SJSA1 (cell line): ENCODE results near the gene HK2. TPM values are rescaled to one million over a fixed set of nuclear protein-coding genes. Genes with fewer than 3 reads are reported as not detected.

Experiments used
- DNase-seq, 2 experiments: peaks; one replicate each; pipeline ENCODE4 v3.0.0-alpha.2; 2015 to 2020; ENCODE audit warnings: low spot score in 2 of 2, low read depth in 1 of 2
- H3K27ac ChIP-seq: fragments of 250-450 bp; sonication (Bioruptor Pico); 2 replicates; pipeline ENCODE4 v1.5.1; 2020; ENCODE audit warnings: mild to moderate bottlenecking, moderate library complexity
- H3K27me3 ChIP-seq: fragments of 250-450 bp; sonication (Bioruptor Pico); replicated peaks from 2 replicates; pipeline ENCODE4 v1.5.1; 2020; ENCODE audit warnings: mild to moderate bottlenecking, moderate library complexity
- H3K36me3 ChIP-seq: fragments of 250-450 bp; sonication (Bioruptor Pico); 2 replicates; pipeline ENCODE4 v1.5.1; 2020; ENCODE audit warnings: mild to moderate bottlenecking
- H3K4me1 ChIP-seq: fragments of 250-450 bp; sonication (Bioruptor Pico); replicated peaks from 2 replicates; pipeline ENCODE4 v1.6.1; 2021; ENCODE audit warnings: mild to moderate bottlenecking
- H3K4me3 ChIP-seq: fragments of 250-450 bp; sonication (Bioruptor Pico); 2 replicates; pipeline ENCODE4 v1.5.1; 2020; ENCODE audit warnings: mild to moderate bottlenecking
- H3K9me3 ChIP-seq: fragments of 250-450 bp; sonication (Bioruptor Pico); replicated peaks from 2 replicates; pipeline ENCODE4 v1.5.1; 2020; ENCODE audit warnings: mild to moderate bottlenecking
- total RNA-seq: library from RNA; depleted of rRNA; stranded (reverse); fragments of >200 nt; shearing (Covaris generic); gene quantifications from 2 replicates; pipeline ENCODE4 v1.2.3, GENCODE V29; 2014

The HK2 gene
- total RNA-seq, 1 experiment from 2014 or later, result 7.1 TPM

DNA sequence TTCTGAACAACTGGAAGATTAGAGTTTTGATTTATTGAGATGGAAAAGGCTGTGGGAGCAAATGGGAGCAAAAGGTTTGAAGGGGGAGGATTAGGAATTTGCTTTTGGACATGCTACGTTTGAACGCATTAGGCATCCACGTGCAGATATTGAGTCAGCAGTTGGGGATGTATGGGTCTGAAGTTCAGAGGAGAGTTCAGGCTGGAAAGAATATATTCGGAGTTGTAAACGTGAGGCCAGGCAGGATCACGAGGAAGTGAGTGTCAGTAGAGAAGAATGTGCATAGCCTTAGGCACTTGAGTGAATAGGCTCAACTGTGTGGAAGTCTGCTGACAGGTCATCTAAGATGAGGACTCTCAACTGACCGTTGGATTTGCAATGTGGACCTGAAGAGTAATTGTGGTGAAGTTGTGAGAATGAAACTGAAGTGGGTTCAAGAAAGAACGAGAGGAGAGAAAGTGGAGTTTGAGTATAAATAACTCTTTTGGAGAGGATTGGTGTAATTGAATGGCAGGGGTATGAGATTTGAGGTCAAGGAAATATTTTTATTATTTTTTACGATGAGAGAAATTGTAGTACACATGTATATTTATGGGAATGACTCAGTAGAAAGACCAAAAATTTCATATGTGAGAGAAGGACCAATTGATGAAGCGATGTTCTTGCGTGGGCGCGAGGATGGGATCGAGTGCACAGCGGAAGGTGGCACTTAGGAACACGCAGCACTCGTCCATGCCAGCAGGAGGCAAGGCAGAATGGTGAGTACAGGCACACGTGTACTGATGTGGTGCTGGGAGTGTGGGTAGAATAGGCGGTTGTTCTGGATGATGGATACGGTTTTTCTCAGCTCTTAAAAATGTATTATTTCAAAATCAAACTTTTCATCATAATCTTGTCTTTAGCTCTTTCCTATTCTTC is 84.0 kb downstream of the HK2 start:
- H3K27ac ChIP-seq, result peak overlapping the region; percentile 41
- no peaks in the 10 kb centered on the region for H3K36me3 ChIP-seq
- no peak overlapping the region for H3K4me3 ChIP-seq
- H3K27me3 ChIP-seq, result no peaks in the 10 kb centered on the region
- H3K9me3 ChIP-seq, result no peaks in the 10 kb centered on the region
- peaks cover 26% of the 10 kb centered on the region for H3K4me1 ChIP-seq
- DNase-seq, result peak; percentile 52 to 54

DNA sequence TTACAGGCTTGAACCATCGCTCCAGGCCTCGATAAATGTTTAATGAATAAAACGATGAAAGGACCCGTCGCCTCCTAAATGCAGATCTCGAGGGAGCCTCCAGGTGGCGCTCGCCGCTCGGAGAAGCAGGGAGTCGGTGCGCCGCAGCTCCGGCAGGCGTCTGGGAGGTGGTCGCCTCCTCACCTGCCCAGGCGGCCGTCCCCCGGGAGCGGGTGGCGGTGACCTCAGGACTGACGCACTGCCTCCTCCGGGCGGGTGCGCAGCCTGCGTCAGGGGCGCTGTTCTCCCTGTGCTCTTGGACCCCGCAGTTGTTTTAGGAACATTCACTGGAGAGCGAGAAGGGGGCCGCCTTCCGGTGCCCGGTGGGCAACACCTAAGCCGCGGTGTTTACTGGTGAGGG is 85.9 kb downstream of the HK2 start:
- peak overlapping the region; percentile 19 for H3K4me3 ChIP-seq
- peaks cover 26% of the 10 kb centered on the region for H3K4me1 ChIP-seq
- no peaks in the 10 kb centered on the region for H3K27me3 ChIP-seq
- H3K9me3 ChIP-seq, result no peaks in the 10 kb centered on the region
- H3K27ac ChIP-seq, result no peak overlapping the region
- peak; percentile 37 to 62 for DNase-seq
- no peaks in the 10 kb centered on the region for H3K36me3 ChIP-seq

DNA sequence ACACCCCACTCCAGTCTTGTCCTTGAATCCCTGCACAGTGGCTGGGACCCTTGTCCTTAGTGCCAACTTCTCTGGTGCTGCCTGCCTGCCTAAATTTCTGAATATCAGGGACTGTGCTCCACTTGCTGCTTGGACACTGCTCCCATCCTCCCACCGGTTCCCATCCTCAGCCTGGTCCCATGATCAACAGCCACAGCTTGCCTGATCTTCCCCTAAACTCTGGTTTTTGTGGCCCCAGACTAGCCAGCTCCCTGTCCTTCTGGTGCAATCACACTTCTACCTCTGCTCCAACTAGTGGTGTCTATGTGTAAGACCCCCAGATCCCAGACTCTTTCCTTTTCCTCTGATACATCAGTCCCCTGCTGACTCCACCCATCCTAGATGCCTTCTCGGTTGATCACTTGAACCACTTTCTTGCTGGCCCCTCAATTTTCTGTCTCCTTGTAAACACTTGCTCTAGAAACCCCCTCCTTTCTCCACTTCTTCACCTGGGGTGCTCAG is 87.4 kb downstream of the HK2 start:
- Histone ChIP-seq H3K4me3 (no peak overlapping the region), H3K4me1 (peaks cover 23% of the 10 kb centered on the region), H3K36me3 (no peaks in the 10 kb centered on the region), H3K27ac (no peak overlapping the region), H3K9me3 (no peaks in the 10 kb centered on the region), H3K27me3 (no peaks in the 10 kb centered on the region)
- no peak for DNase-seq

DNA sequence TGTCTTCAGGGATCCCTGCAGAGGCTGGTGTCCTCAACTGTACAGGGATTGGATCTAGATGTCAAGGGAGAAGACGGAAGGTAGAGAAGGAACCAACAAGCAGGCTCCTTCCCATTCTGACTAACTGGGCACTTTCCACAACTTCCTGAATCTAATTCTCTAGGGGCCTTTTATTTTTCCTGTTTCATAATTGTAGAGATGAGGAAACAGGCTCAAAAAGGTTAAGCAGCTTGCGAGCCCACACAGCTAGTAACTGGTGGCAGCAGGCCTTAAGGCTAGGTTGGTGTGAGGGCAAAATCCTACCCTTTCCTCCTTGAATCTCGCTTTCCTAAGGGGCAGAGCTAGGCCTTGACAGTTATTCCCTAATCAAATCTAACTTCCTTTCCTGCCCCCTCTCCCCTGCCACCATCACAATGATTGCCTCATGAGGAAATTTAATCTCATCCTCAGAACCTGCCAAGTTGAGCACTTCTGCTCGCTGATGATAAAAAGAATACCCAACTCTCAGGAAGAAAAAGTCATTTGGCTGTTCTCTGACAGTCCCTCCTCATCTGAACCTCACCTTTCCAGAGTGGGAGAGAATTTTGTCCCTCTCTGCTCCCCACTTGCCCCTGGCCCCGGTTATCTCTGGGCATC is 88.8 kb downstream of the HK2 start:
- Histone ChIP-seq H3K27ac (no peak overlapping the region), H3K36me3 (no peaks in the 10 kb centered on the region), H3K27me3 (no peaks in the 10 kb centered on the region), H3K9me3 (no peaks in the 10 kb centered on the region), H3K4me3 (no peak overlapping the region), H3K4me1 (peaks cover 16% of the 10 kb centered on the region)
- no peak for DNase-seq

DNA sequence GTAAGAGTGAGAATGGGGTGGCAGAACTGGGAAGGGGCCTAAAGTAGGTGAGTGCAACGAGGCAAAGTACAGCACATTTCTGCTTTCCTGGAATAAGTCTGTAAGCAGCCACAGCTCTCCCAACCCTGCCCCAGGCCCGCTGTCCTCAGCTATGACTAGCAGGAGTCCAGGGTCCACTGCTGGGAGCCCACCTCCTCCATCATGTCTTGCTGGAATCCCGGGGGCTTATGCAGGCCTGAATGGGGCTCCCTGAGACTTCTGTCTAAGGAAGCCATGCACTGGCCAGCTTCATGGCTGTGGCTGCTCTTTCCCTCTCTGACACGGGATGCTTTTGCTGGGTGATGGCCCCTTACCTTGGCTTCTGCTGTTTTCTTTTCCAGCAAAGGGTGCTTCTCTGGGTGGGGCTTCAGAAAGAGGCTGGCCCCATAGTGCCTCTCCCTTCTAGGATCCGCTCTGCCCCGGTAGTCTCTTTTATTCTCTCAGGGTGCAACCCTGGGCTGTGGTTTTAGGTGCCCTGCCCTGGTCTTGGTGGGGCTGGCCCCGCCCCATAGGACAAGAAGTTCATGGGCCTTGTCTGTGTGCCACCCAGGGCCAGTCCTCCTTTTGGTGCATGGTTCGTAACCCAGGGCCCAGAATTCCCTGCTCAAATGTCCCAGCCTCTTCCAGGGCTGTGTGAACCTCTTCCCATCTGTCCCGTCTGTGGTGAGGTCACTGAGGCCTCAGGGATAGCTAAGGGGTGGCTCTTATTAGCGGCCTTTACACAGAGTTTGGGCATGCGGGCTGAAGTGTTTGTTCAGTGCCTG is 90.7 kb downstream of the HK2 start:
- Histone ChIP-seq H3K4me1 (peaks cover 8% of the 10 kb centered on the region), H3K4me3 (no peak overlapping the region), H3K27ac (no peak overlapping the region), H3K9me3 (no peaks in the 10 kb centered on the region), H3K36me3 (no peaks in the 10 kb centered on the region), H3K27me3 (no peaks in the 10 kb centered on the region)
- DNase-seq, result no peak

DNA sequence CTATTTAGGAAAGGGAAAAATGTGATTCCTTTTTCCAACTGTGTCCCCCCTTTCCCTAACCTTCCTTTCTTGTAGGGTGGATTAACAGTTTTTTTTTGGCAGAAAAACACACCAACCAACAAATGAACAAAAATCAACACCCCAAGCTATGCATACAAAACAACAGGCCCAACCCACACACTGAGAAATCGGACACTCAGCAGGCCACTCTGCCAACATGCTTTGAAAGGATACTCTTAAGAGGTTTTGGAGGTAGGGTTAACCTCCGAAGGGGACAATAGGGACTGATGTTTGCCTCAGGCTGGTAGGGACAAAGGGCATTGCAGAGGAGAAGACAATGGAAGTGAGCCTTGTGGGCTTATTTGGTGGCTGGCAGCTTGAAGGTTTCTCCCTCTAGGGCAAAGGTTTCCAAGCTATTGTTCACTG is 91.4 kb downstream of the HK2 start:
- Histone ChIP-seq H3K4me3 (no peak overlapping the region), H3K27ac (no peak overlapping the region), H3K27me3 (no peaks in the 10 kb centered on the region), H3K4me1 (peaks cover 5% of the 10 kb centered on the region; the same call in 1 of the 2 replicates), H3K9me3 (no peaks in the 10 kb centered on the region), H3K36me3 (no peaks in the 10 kb centered on the region)
- no peak for DNase-seq

DNA sequence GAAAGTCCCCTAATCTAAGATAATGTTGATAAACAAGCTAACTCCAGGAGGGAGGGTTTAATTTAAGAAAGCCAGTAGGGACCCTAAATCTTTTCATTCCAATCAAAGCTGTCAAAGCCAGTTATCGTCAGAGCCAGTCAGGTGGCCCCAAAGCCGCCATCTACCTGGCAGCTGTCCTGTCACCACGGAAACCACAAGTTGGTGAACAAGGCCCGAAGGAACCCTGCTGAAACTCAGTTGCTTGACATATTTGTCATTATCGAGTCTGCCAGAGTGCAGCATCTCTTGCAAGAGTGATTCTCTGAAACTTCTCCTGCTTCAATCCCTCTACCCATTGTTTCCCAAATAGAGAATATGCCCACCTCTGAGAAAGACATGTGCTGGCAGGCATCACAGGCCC is 93.7 kb downstream of the HK2 start:
- H3K36me3 ChIP-seq, result no peaks in the 10 kb centered on the region
- H3K4me1 ChIP-seq, result peaks cover 5% of the 10 kb centered on the region; the same call in 1 of the 2 replicates
- H3K27ac ChIP-seq, result no peak overlapping the region
- H3K9me3 ChIP-seq, result no peaks in the 10 kb centered on the region
- no peaks in the 10 kb centered on the region for H3K27me3 ChIP-seq
- H3K4me3 ChIP-seq, result no peak overlapping the region
- no peak for DNase-seq

DNA sequence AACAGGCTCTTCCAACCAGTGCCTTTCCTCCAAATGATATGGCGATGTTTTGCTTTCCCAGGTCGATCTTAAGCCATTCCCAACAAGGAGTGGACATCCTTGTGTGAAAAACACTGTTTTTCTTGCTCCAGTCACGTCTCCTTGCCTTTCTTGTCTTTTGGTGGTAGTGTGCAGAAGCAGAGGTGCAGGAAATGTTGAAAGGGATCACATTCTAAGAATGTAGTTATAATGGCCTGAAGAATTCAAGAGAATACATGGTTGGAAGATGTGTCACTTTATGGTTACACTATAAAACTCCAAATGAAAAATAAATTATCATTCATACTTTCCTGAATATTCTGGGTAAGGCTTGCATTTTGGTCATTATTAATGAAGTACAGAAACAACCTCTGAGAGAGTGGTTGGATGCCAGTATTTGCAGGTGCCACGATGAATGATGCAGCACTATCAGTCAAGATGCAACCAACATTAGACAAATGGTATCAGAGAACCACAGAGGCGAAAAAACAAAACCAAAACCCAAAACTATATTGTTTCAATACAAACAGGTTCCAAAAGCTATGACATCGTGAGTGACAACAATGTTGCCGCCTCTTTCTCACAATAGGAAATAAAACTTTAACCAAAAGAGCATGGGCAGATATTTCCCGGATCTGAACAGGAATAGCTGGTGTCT is 97.0 kb downstream of the HK2 start:
- no peaks in the 10 kb centered on the region for H3K9me3 ChIP-seq
- peaks cover 5% of the 10 kb centered on the region for H3K4me1 ChIP-seq
- no peaks in the 10 kb centered on the region for H3K27me3 ChIP-seq
- no peak for DNase-seq
- no peaks in the 10 kb centered on the region for H3K36me3 ChIP-seq
- no peak overlapping the region for H3K4me3 ChIP-seq
- no peak overlapping the region for H3K27ac ChIP-seq

DNA sequence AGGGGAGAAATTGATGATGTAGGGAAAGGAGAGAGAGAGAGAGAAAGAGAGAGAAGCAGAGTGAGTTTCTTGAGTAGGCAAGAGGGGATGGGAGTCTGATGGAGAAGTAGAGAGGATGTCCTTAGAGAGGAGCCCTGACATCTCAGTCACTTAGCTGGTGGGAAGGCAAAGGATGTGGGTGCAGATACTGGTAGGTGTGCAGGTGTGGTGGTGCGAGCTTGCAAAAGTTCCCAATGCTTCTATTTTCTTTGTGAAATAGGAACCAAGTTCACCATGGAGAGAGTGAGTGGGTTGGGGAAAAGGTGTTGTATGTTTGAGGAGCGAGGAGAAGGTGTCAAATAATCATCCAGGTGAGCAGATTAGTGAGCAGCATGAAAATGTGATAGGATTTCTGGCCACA is 98.0 kb downstream of the HK2 start:
- H3K27me3 ChIP-seq, result no peaks in the 10 kb centered on the region
- DNase-seq, result no peak
- no peaks in the 10 kb centered on the region for H3K9me3 ChIP-seq
- H3K4me1 ChIP-seq, result peaks cover 14% of the 10 kb centered on the region
- no peaks in the 10 kb centered on the region for H3K36me3 ChIP-seq
- no peak overlapping the region for H3K4me3 ChIP-seq
- H3K27ac ChIP-seq, result no peak overlapping the region

DNA sequence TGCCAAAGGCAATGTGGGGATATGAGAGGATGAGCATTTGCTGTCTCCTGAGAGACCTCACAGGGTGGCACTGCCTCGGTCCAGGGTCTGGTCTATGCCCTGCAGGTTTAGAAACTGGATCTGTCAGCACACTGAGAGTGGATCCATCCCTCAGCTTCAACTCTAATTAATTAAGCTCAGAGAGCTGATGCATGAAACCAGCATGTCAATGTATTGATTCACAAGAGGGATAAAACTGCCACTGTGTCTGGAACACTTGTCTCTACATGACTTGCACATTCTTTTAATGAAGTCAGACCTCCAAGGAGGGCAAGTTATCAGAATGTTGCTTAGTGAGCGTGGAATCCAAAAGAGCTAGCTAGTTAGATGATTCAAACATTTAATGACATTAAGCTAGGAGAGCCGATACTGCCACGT is 102.1 kb downstream of the HK2 start:
- Histone ChIP-seq H3K27me3 (no peaks in the 10 kb centered on the region), H3K27ac (peak overlapping the region; percentile 15; the same call in 1 of the 2 replicates), H3K36me3 (no peaks in the 10 kb centered on the region), H3K4me3 (no peak overlapping the region), H3K9me3 (no peaks in the 10 kb centered on the region), H3K4me1 (peaks cover 22% of the 10 kb centered on the region)
- DNase-seq, result peak in 1 of 2 experiments; percentile 38

DNA sequence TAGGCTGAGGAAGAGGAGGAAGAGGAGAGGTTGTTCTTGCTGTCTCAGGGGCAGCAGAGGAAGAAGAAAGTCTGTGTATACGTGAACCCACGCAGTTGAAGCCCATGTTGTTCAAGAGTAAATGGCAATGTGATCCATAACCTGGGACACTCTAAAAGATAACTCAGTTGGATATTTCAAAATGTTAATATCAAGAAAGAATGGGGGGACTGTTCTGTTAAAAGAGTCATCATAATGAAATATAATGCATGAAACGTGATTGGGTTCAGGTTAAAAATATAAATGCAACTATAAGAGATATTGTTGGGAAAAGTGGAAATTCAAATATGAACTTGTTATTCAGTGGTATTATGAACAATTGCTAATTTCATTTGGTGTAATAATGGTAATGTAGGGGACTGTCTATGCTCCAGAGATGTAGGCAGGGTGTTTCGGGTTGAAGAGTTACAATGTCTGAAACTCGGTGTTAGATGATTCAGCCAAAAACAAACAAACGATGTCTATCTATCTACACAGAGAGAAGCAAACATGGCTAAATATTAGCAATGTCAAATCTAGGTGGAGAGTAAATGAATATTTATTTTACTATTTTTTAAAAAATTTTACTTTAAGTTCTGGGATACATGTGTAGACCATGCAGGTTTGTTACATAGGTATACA is 103.4 kb downstream of the HK2 start:
- Histone ChIP-seq H3K27me3 (no peaks in the 10 kb centered on the region), H3K36me3 (no peaks in the 10 kb centered on the region), H3K4me1 (peaks cover 22% of the 10 kb centered on the region), H3K4me3 (no peak overlapping the region), H3K27ac (no peak overlapping the region), H3K9me3 (no peaks in the 10 kb centered on the region)
- DNase-seq, result no peak

DNA sequence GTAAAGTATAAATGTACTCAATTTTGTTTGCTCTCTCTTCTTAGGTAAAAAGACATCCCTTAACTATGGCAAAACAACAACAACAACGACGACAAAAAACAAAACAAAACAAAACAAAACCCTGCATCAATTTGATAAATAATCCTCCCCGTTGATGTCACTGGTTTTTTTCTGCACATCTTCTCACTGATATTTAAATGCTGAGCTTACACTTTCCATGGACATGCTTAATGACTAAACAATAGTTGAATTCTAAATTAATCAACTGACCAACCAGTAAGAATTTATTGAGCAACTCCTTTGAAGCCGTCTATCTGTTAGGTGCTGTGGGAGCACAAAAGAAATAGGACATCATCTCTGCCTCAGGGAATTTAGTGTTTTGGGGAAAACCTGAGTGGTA is 104.3 kb downstream of the HK2 start:
- Histone ChIP-seq H3K4me3 (no peak overlapping the region), H3K27me3 (no peaks in the 10 kb centered on the region), H3K4me1 (peaks cover 22% of the 10 kb centered on the region), H3K9me3 (no peaks in the 10 kb centered on the region), H3K36me3 (no peaks in the 10 kb centered on the region), H3K27ac (no peak overlapping the region)
- DNase-seq, result no peak
